H1 (cell line): ENCODE data around the gene LRRK1. TPM values are rescaled to one million over a fixed set of nuclear protein-coding genes. Genes with fewer than 3 reads are reported as not detected.

Experiments used
- CTCF ChIA-PET: fragments of 300-600 bp; sonication (Branson Sonifier 250); formaldehyde crosslinking; loops from one replicate; lab custom pipeline; 2021; ENCODE audit not compliant: partially characterized antibody; lab: Charles Lee
- POLR2A ChIA-PET: fragments of 300-600 bp; sonication (Branson Sonifier 250); formaldehyde crosslinking; loops from one replicate; lab custom pipeline; 2021; ENCODE audit warnings: inconsistent platforms; ENCODE audit not compliant: partially characterized antibody; lab: Charles Lee
- DNase-seq, 2 experiments: peaks; one replicate each; pipeline versions ENCODE4 v3.0.0 to v3.0.0-alpha.2; 2010 to 2022; ENCODE audit warnings: low spot score in 2 of 2, low read depth in 1 of 2, mixed read lengths in 1 of 2
- FAIRE-seq: peaks from 2 replicates; lab custom pipeline; 2011; peaks lifted over from hg19 to GRCh38; lab: Jason Lieb, UNC
- H2AFZ ChIP-seq: 2 replicates; pipeline ENCODE4 v1.8.1; 2012; ENCODE audit warnings: low read length, inconsistent platforms
- H2AK5ac ChIP-seq: 2 replicates; pipeline ENCODE4 v1.6.1; 2013; ENCODE audit warnings: low read depth, low read length
- H2BK120ac ChIP-seq: replicated peaks from 2 replicates; pipeline ENCODE3; 2013; ENCODE audit warnings: low read depth, low read length, inconsistent platforms
- H2BK12ac ChIP-seq: 2 replicates; pipeline ENCODE4 v1.6.1; 2013; ENCODE audit warnings: low read depth, low read length
- H2BK15ac ChIP-seq: 2 replicates; pipeline ENCODE4 v1.6.1; 2013; ENCODE audit warnings: low read length
- H2BK20ac ChIP-seq: 2 replicates; pipeline ENCODE4 v1.6.1; 2013; ENCODE audit warnings: low read length
- H2BK5ac ChIP-seq: 2 replicates; pipeline ENCODE4 v1.6.1; 2013; ENCODE audit warnings: low read depth, low read length
- H3K14ac ChIP-seq: 2 replicates; pipeline ENCODE4 v1.6.1; 2013; ENCODE audit warnings: inconsistent platforms; ENCODE audit not compliant: insufficient read length
- H3K18ac ChIP-seq: 2 replicates; pipeline ENCODE4 v1.6.1; 2013; ENCODE audit warnings: low read length; ENCODE audit errors: extremely low read depth
- H3K23ac ChIP-seq: 2 replicates; pipeline ENCODE4 v1.6.1; 2013; ENCODE audit warnings: inconsistent platforms; ENCODE audit not compliant: insufficient read length
- H3K23me2 ChIP-seq: 2 replicates; pipeline ENCODE4 v1.6.1; 2013; ENCODE audit warnings: low read depth, low read length
- H3K27ac ChIP-seq: 2 replicates; pipeline ENCODE4 v1.6.1; 2011; ENCODE audit warnings: low read depth, low read length, inconsistent platforms
- H3K27me3 ChIP-seq, 4 experiments: replicated peaks in 1 of 4; 1 replicate in 1 of 4; 2 replicates in 3 of 4; pipeline versions ENCODE4 v1.6.1 to v1.8.1; 2011 to 2013; ENCODE audit warnings: low read length in 3 of 4, mild to moderate bottlenecking in 3 of 4, inconsistent platforms in 2 of 4, mixed read lengths in 2 of 4, moderate library complexity in 1 of 4; ENCODE audit not compliant: control insufficient read depth in 3 of 4, insufficient read depth in 3 of 4; ENCODE audit errors: extremely low read depth in 1 of 4
- H3K36me3 ChIP-seq, 4 experiments: 2 replicates each; pipeline versions ENCODE4 v1.6.1 to v1.8.1; 2011 to 2013; ENCODE audit warnings: mild to moderate bottlenecking in 4 of 4, low read length in 3 of 4, moderate library complexity in 2 of 4, control low read depth in 1 of 4, inconsistent platforms in 1 of 4; ENCODE audit not compliant: insufficient read depth in 4 of 4, control insufficient read depth in 2 of 4
- H3K4ac ChIP-seq: replicated peaks from 2 replicates; pipeline ENCODE3; 2013; ENCODE audit warnings: low read length, low read depth, mixed read lengths, inconsistent platforms; ENCODE audit not compliant: insufficient read length
- H3K4me1 ChIP-seq, 4 experiments: replicated peaks in 1 of 4; 1 replicate in 1 of 4; 2 replicates in 3 of 4; pipeline versions ENCODE4 v1.6.1 to v1.8.1; 2011 to 2013; ENCODE audit warnings: low read length in 3 of 4, inconsistent platforms in 2 of 4, mixed read lengths in 1 of 4; ENCODE audit not compliant: insufficient read depth in 4 of 4, control insufficient read depth in 3 of 4
- H3K4me2 ChIP-seq, 2 experiments: 2 replicates each; pipeline versions ENCODE4 v1.6.1 to v1.8.1; 2011 to 2013; ENCODE audit warnings: low read depth in 2 of 2, low read length in 2 of 2, control low read depth in 1 of 2, inconsistent platforms in 1 of 2, mild to moderate bottlenecking in 1 of 2; ENCODE audit not compliant: insufficient read depth in 1 of 2
- H3K4me3 ChIP-seq, 4 experiments: fragments of 200-600, 300-600 bp in 1 of 4; sonication (generic), shearing (Covaris generic), sonication (Bioruptor Twin) in 1 of 4; 2 replicates each; pipeline versions ENCODE4 v1.5.1 to v1.8.1; 2011 to 2016; ENCODE audit warnings: low read length in 4 of 4, low read depth in 3 of 4, control low read depth in 2 of 4, inconsistent platforms in 2 of 4, mild to moderate bottlenecking in 2 of 4, mixed read lengths in 1 of 4, moderate library complexity in 1 of 4; ENCODE audit not compliant: insufficient read depth in 2 of 4; ENCODE audit errors: extremely low read depth in 1 of 4
- H3K56ac ChIP-seq: replicated peaks from 2 replicates; pipeline ENCODE3; 2013; ENCODE audit warnings: low read depth, mild to moderate bottlenecking, mixed read lengths, low read length, inconsistent platforms; ENCODE audit not compliant: insufficient read length
- H3K79me1 ChIP-seq: 2 replicates; pipeline ENCODE4 v1.6.1; 2013; ENCODE audit warnings: low read depth, low read length, control low read depth
- H3K79me2 ChIP-seq, 2 experiments: 2 replicates each; pipeline versions ENCODE4 v1.6.1 to v1.8.1; 2012 to 2013; ENCODE audit warnings: low read length in 2 of 2, mild to moderate bottlenecking in 2 of 2, inconsistent platforms in 1 of 2; ENCODE audit not compliant: insufficient read depth in 2 of 2, control insufficient read depth in 1 of 2
- H3K9ac ChIP-seq, 4 experiments: replicated peaks in 1 of 4; 1 replicate in 1 of 4; 2 replicates in 3 of 4; pipeline versions ENCODE4 v1.6.1 to v1.8.1; 2011 to 2013; ENCODE audit warnings: low read depth in 3 of 4, low read length in 3 of 4, control low read depth in 2 of 4, mild to moderate bottlenecking in 2 of 4, moderate library complexity in 2 of 4, inconsistent platforms in 1 of 4; ENCODE audit errors: extremely low read depth in 1 of 4
- H3K9me3 ChIP-seq, 2 experiments: 2 replicates each; pipeline versions ENCODE4 v1.6.1 to v1.8.1; 2012 to 2013; ENCODE audit warnings: mild to moderate bottlenecking in 2 of 2, moderate library complexity in 2 of 2, control low read depth in 1 of 2, inconsistent platforms in 1 of 2, low read depth in 1 of 2, low read length in 1 of 2, mixed read lengths in 1 of 2; ENCODE audit not compliant: insufficient read depth in 2 of 2
- H4K20me1 ChIP-seq, 2 experiments: replicated peaks in 1 of 2; 2 replicates each; pipeline versions ENCODE3 to v1.8.1; 2011 to 2013; ENCODE audit warnings: inconsistent platforms in 2 of 2, low read length in 2 of 2, mild to moderate bottlenecking in 1 of 2; ENCODE audit not compliant: insufficient read depth in 2 of 2, control insufficient read depth in 1 of 2
- H4K5ac ChIP-seq: 2 replicates; pipeline ENCODE4 v1.6.1; 2013; ENCODE audit warnings: low read length, low read depth, mixed read lengths, inconsistent platforms; ENCODE audit not compliant: insufficient read length
- H4K8ac ChIP-seq: 2 replicates; pipeline ENCODE4 v1.8.0; 2013; ENCODE audit warnings: mild to moderate bottlenecking, moderate library complexity, low read length, inconsistent platforms; ENCODE audit not compliant: insufficient read depth; ENCODE audit errors: extremely low read depth
- H4K91ac ChIP-seq: replicated peaks from 2 replicates; pipeline ENCODE3; 2013; ENCODE audit warnings: low read length, mixed read lengths, inconsistent platforms; ENCODE audit not compliant: insufficient read length
- RFX5 ChIP-seq: IDR thresholded peaks from 2 replicates; pipeline ENCODE4 v1.6.1; 2011; ENCODE audit warnings: low read depth, low read length, improper control_type of control experiment, borderline replicate concordance
- WGBS, 2 experiments: shearing (Covaris generic) in 1 of 2; methylation state at CpG; one replicate each; pipeline versions ENCODE4 v1.1.6 to v1.1.7; 2013 to 2015; ENCODE audit warnings: low lambda C conversion rate in 2 of 2, mixed read lengths in 2 of 2, inconsistent platforms in 1 of 2, low coverage in 1 of 2, missing lambda C conversion rate in 1 of 2; ENCODE audit not compliant: insufficient replicate concordance in 2 of 2, insufficient coverage in 1 of 2, insufficient read length in 1 of 2; ENCODE audit errors: extremely low coverage in 1 of 2, missing lambda C conversion rate in 1 of 2; 5-methylcytosine and 5-hydroxymethylcytosine counted together
- polyA plus RNA-seq, 7 experiments: library from polyadenylated mRNA; depleted of rRNA in 3 of 7; stranded (reverse) in 5 of 7; unstranded in 2 of 7; fragments of >200 nt in 5 of 7; fragments of 200-250 nt in 2 of 7; gene quantifications; 1 replicate in 5 of 7; 2 replicates in 1 of 7; 4 replicates in 1 of 7; pipeline versions ENCODE4 v1.2.1 to v1.2.3, GENCODE V29; 2011 to 2013; ENCODE audit warnings: missing spikeins in 2 of 7, mixed read lengths in 2 of 7
- total RNA-seq: library from RNA; stranded (reverse); fragmentation: NEBNext Ultra II Directional; extraction: Animal tissue kit (Norgen Biotek cat#: 25700); gene quantifications from 2 replicates; pipeline ENCODE4 v1.2.1, GENCODE V29; 2021

The LRRK1 gene
- total and polyA plus RNA-seq, 2 of the 8 experiments (the other 6 are each of a cell fraction or from before 2014, with no cell fraction given), result 1.2 to 3.6 TPM

DNA sequence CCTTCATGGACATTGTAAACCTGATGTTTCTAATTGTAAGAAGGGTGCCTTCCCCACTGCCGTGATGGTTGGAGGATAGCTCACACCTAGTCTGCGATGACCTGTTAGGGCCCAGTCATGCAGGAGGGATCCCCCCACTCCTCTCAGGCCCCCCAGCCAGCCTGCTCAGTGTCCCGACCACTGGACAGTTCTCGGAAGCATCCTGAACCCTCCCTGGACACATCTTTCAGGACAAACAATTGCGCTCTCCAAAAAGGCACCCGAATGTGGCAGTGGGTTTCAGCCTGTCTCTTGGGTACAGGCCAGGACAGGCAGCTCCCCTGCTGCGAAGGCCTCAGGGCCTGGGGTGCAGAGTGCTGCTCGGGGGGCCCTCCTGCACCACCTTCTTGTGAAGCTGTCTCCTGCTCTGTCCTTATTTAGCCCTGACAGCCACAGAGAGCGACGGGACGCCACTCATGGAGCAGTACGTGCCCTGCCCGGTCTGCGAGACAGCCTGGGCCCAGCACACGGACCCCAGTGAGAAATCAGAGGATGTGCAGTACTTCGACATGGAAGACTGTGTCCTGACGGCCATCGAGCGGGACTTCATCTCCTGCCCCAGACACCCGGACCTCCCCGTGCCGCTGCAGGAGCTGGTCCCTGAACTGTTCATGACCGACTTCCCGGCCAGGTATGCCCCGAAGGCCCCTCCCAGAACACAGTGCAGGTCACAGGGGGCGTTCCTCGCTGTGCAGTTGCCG is 132.3 kb downstream of the LRRK1 start:
- Histone ChIP-seq H2BK5ac (0 out of 2 replicates have a peak overlapping the region, but pooled peaks have one; percentile 44), H3K27ac (no peak overlapping the region), H2AK5ac (no peak overlapping the region; the same call in 1 of the 2 replicates), H4K91ac (peak overlapping the region; percentile 71), H3K23me2 (peaks cover 2% of the 10 kb centered on the region; the same call in 1 of the 2 replicates), H3K27me3 (0 out of 7 replicates have a peak, but pooled peaks cover 0 to under 1% (median 0%) of the 10 kb centered on the region in 4 experiments), H3K9ac (no peak overlapping the region), H2BK120ac (no peak overlapping the region), H3K18ac (no peak overlapping the region), H3K4ac (no peak overlapping the region), H3K9me3 (no peaks in the 10 kb centered on the region), H3K4me3 (no peak overlapping the region), H4K20me1 (no peaks in the 10 kb centered on the region), H2BK12ac (no peak overlapping the region), H3K4me2 (no peak overlapping the region), H3K4me1 (peaks cover 0 to 9% (median 3%) of the 10 kb centered on the region in 4 experiments; a peak in 6 of 7 replicates), H2AFZ (no peak overlapping the region), H3K79me1 (no peaks in the 10 kb centered on the region), H2BK20ac (no peak overlapping the region), H3K56ac (no peak overlapping the region), H4K8ac (no peak overlapping the region), H3K79me2 (no peaks in the 10 kb centered on the region), H3K23ac (no peak overlapping the region), H3K36me3 (no peaks in the 10 kb centered on the region), H3K14ac (no peak overlapping the region), H2BK15ac (peak overlapping the region; percentile 4; the same call in 1 of the 2 replicates), H4K5ac (no peak overlapping the region)
- no peak for TF ChIP-seq RFX5
- ChIA-PET POLR2A (interaction anchor here (1.5 to 3.5 kb wide), 2 partner anchors 12 to 17 kb away, joined by 3 to 14 read pairs; no protein-coding TSS in a partner anchor), CTCF (interaction anchor here (0.9 to 3.2 kb wide), 6 partner anchors 9 to 35 kb away, joined by 3 to 13 read pairs (median 5); no protein-coding TSS in a partner anchor)
- no peak for FAIRE-seq
- no peak for DNase-seq
- WGBS, 2 experiments, result 90% methylated on average over 27 of the region's 28 CpGs; no CpG with 5 or more reads in 1 of the 2 experiments
